ENCODE data around the gene ASMT.
"Not testable (repeated sequence)": the region's sequence is repeated elsewhere in the genome, so short reads cannot be mapped to it uniquely, and the experiment has no call there.

The ASMT gene

GRCh38 chrX:1652011-1652811 lies 37.4 kb downstream of the ASMT start:
- peak; percentile 59 for DNase-seq (ENCODE audit: low read depth)

- no peak for DNase-seq (ENCODE audit: low read depth)
Measured at GRCh38 chrX:1656379-1656778, 41.5 kb downstream of the ASMT start.

GRCh38 chrX:1657367-1658070 lies 42.7 kb downstream of the ASMT start:
- DNase-seq (ENCODE audit: low read depth): no peak

GRCh38 chrX:1658071-1658491 lies 43.2 kb downstream of the ASMT start:
- DNase-seq (ENCODE audit: low read depth): no peak

GRCh38 chrX:1659664-1660461 lies 45.0 kb downstream of the ASMT start:
- no peak for DNase-seq (ENCODE audit: low read depth)

- no peak for DNase-seq (ENCODE audit: low read depth)
Measured at GRCh38 chrX:1661048-1661921, 46.4 kb downstream of the ASMT start.

GRCh38 chrX:1661922-1662221 lies 47.0 kb downstream of the ASMT start:
- no peak for DNase-seq (ENCODE audit: low read depth)

GRCh38 chrX:1667566-1667965 lies 52.7 kb downstream of the ASMT start:
- no peak for DNase-seq (ENCODE audit: low read depth)

GRCh38 chrX:1673337-1673736 lies 58.5 kb downstream of the ASMT start:
- DNase-seq (ENCODE audit: low read depth): peak; percentile 23

- DNase-seq (ENCODE audit: low read depth): no peak
Measured at GRCh38 chrX:1676866-1677265, 62.0 kb downstream of the ASMT start.

- peak; percentile 10 for DNase-seq (ENCODE audit: low read depth)
Measured at GRCh38 chrX:1679238-1679637, 64.4 kb downstream of the ASMT start.

GRCh38 chrX:1681439-1681838 lies 66.6 kb downstream of the ASMT start:
- no peak for DNase-seq (ENCODE audit: low read depth)

GRCh38 chrX:1681856-1682255 lies 67.0 kb downstream of the ASMT start:
- not testable (repeated sequence) for DNase-seq (ENCODE audit: low read depth)

GRCh38 chrX:1682501-1682900 lies 67.6 kb downstream of the ASMT start:
- DNase-seq (ENCODE audit: low read depth): not testable (repeated sequence)

GRCh38 chrX:1684883-1685282 lies 70.0 kb downstream of the ASMT start:
- DNase-seq (ENCODE audit: low read depth): not testable (repeated sequence)

GRCh38 chrX:1685444-1685880 lies 70.6 kb downstream of the ASMT start:
- DNase-seq (ENCODE audit: low read depth): not testable (repeated sequence)

GRCh38 chrX:1686642-1687041 lies 71.8 kb downstream of the ASMT start:
- no peak for DNase-seq (ENCODE audit: low read depth)

All from ELR (cell line).